Kidney epithelial cell (primary cell): ENCODE measurements around the gene THOC5. TPM values are rescaled to one million over a fixed set of nuclear protein-coding genes. Genes with fewer than 3 reads are reported as not detected.

Experiments
- DNase-seq: peaks from one replicate; pipeline ENCODE4 v3.0.0-alpha.2; 2010; ENCODE audit warnings: low read depth
- H3K27me3 ChIP-seq: 2 replicates; pipeline ENCODE4 v1.6.0; 2011; ENCODE audit warnings: low read length; ENCODE audit not compliant: control insufficient read depth, insufficient read depth
- H3K36me3 ChIP-seq: 2 replicates; pipeline ENCODE4 v1.5.1; 2011; ENCODE audit warnings: low read length; ENCODE audit not compliant: control insufficient read depth, insufficient read depth
- H3K4me3 ChIP-seq: 2 replicates; pipeline ENCODE4 v1.5.1; 2011; ENCODE audit warnings: low read depth, mild to moderate bottlenecking, control low read depth, low read length
- total RNA-seq: library from RNA; depleted of rRNA; stranded (reverse); fragments of >200 nt; gene quantifications from 2 replicates; pipeline ENCODE4 v1.2.3, GENCODE V29; 2015
- TF ChIP-seq, protein P1 (sequence below): IDR thresholded peaks from 2 replicates; pipeline ENCODE4 v1.5.1; 2011; ENCODE audit warnings: mild to moderate bottlenecking, moderate library complexity, low read length, control low read depth, inconsistent platforms; ENCODE audit not compliant: insufficient read depth, poor library complexity, severe bottlenecking

THOC5 gene
- total RNA-seq, 1 donor from 2014 or later = 51.6 TPM

- Histone ChIP-seq H3K4me3 (no peak overlapping the region), H3K27me3 (peaks cover 58% of the 10 kb centered on the region), H3K36me3 (no peaks in the 10 kb centered on the region)
- no peak for DNase-seq
- TF ChIP-seq, protein P1, sequence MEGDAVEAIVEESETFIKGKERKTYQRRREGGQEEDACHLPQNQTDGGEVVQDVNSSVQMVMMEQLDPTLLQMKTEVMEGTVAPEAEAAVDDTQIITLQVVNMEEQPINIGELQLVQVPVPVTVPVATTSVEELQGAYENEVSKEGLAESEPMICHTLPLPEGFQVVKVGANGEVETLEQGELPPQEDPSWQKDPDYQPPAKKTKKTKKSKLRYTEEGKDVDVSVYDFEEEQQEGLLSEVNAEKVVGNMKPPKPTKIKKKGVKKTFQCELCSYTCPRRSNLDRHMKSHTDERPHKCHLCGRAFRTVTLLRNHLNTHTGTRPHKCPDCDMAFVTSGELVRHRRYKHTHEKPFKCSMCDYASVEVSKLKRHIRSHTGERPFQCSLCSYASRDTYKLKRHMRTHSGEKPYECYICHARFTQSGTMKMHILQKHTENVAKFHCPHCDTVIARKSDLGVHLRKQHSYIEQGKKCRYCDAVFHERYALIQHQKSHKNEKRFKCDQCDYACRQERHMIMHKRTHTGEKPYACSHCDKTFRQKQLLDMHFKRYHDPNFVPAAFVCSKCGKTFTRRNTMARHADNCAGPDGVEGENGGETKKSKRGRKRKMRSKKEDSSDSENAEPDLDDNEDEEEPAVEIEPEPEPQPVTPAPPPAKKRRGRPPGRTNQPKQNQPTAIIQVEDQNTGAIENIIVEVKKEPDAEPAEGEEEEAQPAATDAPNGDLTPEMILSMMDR = no peak
Measured at GRCh38 chr22:29476116-29476515, 77.4 kb downstream of the THOC5 start.

- TF ChIP-seq, protein P1 = no peak
- no peaks in the 10 kb centered on the region for H3K36me3 ChIP-seq
Measured at GRCh38 chr22:29475550-29475949, 78.0 kb downstream of the THOC5 start.

DNA sequence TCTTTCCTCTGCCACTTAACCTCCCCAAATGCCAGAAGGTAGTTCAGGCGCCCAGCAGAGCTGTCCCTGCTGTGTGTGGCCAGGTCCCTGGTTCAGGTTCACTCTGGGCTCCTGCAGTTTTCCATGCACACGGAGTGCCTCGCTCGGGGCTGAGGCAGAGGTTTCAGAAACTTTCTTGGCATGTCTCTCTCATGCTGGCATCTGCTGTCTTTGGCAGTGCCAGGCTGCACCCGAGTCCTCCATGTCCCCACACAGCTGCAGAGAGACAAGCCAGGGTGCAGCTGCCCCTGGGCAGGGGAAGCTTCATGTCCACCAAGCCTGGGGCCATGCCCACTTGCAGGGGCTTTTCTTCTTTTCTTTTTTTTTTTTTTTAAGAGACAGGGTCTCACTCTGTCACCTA is 80.6 kb downstream of the THOC5 start:
- Histone ChIP-seq H3K36me3 (no peaks in the 10 kb centered on the region), H3K27me3 (peaks cover 50% of the 10 kb centered on the region), H3K4me3 (no peak overlapping the region)
- DNase-seq = no peak
- TF ChIP-seq, protein P1 = no peak

More at GRCh38 chr22:29475550-29475949, 78.0 kb downstream of the THOC5 start:
- Histone ChIP-seq H3K4me3 (no peak overlapping the region), H3K27me3 (peaks cover 58% of the 10 kb centered on the region)
- DNase-seq = no peak

DNA sequence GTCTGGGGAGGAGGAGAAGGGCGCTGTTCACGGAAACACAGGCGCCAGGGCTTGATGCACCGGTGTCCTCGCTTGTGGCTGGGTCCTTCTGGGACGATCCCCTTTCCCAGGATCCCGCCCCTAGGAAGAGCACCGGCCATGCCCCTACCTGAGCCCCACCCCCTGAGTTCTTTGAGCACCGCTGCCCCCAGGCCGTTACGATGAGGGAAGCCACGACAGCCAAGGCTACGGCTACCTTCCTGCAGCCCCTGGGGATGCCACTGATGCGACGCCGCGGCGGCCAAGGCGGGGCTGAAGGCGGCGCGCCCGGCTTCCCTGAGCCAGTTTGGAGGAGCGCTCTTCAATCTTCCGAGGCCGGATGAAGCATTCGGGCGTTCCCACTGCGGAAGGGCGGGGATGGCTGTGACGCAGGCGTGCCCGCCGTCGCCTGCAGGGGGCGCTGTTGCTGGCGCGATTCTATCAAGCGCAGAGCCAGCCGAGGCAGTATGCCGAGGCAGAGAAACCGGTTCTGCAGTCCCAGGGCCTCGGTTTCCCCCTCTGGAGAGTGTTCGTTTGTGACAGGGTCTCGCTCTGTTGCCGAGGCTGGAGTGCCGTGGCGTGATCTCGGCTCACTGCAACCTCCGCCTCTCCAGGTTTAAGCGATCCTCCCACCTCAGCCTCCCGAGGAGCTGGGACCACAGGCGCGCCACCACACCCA is 83.2 kb downstream of the THOC5 start:
- Histone ChIP-seq H3K36me3 (no peaks in the 10 kb centered on the region), H3K4me3 (peak overlapping the region; percentile 36), H3K27me3 (peaks cover 42% of the 10 kb centered on the region)
- DNase-seq = no peak
- TF ChIP-seq, protein P1 = peak; percentile 94

GRCh38 chr22:29469755-29470154 is 83.8 kb downstream of the THOC5 start:
- TF ChIP-seq, protein P1 = no peak
- Histone ChIP-seq H3K36me3 (no peaks in the 10 kb centered on the region), H3K27me3 (peaks cover 40% of the 10 kb centered on the region), H3K4me3 (no peak overlapping the region)
- DNase-seq = no peak

DNA sequence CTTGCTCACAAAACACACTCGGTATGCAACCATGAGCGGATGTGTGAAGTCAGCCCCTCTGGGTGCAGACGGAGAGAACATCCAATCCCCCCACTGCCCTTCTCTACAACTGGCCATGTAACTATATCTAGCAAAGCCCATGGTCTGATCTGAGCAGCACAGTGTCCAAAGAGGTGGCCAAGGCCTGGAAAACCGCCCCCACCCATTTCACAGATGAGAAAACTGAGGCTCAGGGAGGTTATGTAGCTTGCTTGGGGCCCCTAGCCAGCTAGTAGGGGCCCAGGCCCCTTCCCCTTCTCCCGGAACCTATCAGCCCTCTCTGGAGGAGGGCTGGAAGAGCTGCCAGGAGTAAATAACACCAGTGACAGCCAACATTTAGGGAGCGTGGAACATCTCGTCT is 89.0 kb downstream of the THOC5 start:
- no peak for DNase-seq
- peaks cover 21% of the 10 kb centered on the region for H3K27me3 ChIP-seq
- no peaks in the 10 kb centered on the region for H3K36me3 ChIP-seq
- TF ChIP-seq, protein P1 = no peak
- no peak overlapping the region for H3K4me3 ChIP-seq
